VCaP (cell line): ENCODE measurements around the gene HMCN1.

Experiments
- H3K27ac ChIP-seq: fragments of 450-650 bp; 2 replicates; pipeline ENCODE4 v1.5.1; 2017
- TF ChIP-seq, protein P1 (sequence below): fragments of 450-650 bp; conservative IDR thresholded peaks from 2 replicates; pipeline ENCODE4 v1.5.1; 2017; ENCODE audit warnings: mild to moderate bottlenecking, moderate library complexity

HMCN1 gene

DNA sequence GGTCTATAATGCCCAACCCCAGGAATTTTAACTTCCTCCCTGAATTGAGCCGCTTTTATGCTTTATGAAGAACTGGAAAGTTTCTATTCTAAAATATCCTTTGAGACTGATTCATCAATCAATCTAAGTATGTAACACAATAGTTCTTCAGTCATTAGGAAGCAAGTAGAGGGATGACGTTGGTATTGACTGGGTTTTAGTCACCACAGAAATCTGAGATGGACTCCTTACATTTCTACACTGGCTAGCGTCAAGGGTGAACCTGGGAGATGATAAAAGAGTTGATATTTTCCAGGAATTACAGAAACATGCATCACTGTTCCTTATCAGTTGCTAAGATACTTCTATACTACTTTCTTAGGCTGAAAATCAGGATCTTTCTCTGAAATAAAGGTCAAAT is 308.0 kb downstream of the HMCN1 start:
- TF ChIP-seq, protein P1, sequence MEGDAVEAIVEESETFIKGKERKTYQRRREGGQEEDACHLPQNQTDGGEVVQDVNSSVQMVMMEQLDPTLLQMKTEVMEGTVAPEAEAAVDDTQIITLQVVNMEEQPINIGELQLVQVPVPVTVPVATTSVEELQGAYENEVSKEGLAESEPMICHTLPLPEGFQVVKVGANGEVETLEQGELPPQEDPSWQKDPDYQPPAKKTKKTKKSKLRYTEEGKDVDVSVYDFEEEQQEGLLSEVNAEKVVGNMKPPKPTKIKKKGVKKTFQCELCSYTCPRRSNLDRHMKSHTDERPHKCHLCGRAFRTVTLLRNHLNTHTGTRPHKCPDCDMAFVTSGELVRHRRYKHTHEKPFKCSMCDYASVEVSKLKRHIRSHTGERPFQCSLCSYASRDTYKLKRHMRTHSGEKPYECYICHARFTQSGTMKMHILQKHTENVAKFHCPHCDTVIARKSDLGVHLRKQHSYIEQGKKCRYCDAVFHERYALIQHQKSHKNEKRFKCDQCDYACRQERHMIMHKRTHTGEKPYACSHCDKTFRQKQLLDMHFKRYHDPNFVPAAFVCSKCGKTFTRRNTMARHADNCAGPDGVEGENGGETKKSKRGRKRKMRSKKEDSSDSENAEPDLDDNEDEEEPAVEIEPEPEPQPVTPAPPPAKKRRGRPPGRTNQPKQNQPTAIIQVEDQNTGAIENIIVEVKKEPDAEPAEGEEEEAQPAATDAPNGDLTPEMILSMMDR = no peak
- H3K27ac ChIP-seq = no peak overlapping the region

DNA sequence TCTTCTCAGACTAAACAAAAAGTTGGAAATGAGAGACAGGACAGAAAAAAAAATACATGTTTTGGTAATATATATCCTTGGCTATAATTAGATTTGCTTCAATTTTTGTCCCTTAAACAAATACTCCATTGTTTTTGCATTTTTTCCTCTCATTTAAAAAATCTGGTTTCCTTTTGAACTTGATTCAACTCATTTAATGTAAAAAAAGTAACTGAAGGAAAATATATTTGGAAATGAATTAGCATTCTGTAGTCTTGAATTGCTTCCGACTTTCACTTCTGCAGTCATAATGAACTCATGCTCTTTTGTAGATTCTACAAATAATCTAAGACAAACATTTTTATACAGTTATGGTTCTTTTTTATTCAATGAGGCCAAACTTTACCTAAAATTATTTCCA is 309.1 kb downstream of the HMCN1 start:
- H3K27ac ChIP-seq = no peak overlapping the region

DNA sequence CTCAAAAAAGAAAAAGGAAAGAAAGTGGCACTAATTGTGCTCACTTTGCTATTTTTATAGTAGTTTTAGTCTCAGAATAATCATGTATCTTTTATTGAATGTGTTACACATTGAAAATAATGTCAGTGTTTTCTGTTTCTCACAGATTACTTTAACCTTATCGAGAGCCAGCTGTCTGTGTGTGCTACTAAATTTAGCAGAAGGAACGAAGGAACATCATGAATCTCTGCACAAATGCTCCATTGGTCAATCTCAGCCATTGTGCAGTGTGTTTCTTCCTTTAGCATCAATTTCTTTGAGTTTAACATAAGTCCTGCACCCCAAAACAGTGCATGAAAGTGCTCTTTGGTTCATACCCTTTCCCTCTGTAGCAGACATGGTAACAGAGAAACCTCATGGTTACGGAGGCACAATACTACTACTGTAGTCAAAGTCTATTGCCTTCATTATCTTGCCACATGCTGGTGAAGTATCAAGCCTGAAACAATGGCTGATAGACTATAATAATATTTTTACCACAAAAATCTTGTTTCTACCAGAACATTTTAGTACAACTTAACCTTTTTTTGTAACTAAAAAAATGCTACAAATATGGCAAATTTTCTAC is 310.0 kb downstream of the HMCN1 start:
- H3K27ac ChIP-seq = no peak overlapping the region
- TF ChIP-seq, protein P1 = no peak

More for the DNA sequence above, 309.1 kb downstream of the HMCN1 start:
- TF ChIP-seq, protein P1 = no peak

DNA sequence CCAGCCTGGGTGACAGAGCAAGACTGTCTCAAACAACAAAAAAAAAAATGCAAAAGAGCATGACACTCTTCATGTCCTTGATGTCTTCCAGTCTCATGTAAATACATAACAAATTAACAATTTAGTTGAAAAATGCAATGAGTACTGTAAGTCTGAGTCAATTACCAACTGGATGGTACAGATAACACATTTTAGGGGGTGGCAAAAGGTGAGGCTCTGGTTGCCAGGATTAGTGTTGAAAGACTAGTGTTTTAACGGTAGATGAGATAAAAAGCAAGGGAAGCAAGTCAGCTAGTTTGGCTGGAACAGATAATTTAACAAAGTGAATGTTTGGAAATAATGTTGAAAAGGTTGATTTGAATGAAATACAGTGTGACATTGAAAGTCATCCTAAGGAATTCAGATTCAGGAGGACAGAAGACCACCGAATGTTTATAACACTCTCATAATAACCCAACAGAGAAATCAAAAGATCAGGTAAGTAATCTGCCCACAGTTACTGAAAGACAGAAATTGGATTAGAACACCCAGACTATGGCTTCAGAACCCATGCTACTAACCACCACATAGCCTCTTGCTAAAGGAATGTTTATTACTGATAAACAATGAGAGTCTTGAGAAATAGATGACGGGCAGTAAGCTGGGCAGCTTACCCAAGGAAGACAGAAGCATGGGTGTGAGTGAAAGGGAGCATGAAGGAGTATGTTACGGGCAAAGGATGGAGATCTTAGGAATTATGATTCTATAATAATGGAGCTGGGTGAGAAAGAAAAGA is 312.4 kb downstream of the HMCN1 start:
- TF ChIP-seq, protein P1 = no peak
- no peak overlapping the region for H3K27ac ChIP-seq

DNA sequence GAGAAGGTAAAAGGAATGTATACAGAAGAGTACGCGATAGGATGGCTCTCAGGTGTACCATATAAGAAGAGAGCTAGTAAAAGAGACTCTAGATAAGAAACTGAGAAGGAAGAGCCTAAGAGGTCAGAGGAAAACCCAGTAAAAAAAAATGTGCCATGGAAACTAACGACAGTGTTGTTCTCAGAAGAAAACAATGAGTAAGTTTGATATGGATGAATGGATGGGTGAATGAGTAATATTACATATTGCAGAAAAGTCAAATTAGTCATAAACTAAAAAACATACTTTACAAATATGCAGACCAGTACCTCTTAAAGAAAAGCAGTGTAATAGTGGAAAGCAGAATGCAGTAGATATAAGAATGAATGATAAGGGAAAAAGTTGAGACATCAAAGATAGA is 316.2 kb downstream of the HMCN1 start:
- no peak overlapping the region for H3K27ac ChIP-seq
- TF ChIP-seq, protein P1 = no peak

DNA sequence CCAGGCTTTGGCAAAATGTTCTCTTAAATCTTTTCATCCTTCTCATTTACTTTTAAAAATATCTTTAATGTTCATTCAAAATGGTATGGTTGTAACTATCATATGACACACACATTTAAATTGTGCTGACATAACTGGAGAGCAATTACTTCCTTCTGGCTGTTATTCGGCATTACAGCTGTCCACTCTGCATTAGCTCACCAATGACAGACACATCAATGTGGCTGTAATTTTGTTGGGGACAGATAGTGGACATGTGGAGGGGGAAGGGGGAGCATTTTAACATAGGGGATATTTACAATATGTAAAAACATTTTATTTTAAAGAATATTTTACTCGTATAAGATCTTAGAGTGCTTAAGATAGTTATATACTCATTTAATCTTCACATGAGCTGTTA is 319.8 kb downstream of the HMCN1 start:
- H3K27ac ChIP-seq = no peak overlapping the region
- TF ChIP-seq, protein P1 = no peak

DNA sequence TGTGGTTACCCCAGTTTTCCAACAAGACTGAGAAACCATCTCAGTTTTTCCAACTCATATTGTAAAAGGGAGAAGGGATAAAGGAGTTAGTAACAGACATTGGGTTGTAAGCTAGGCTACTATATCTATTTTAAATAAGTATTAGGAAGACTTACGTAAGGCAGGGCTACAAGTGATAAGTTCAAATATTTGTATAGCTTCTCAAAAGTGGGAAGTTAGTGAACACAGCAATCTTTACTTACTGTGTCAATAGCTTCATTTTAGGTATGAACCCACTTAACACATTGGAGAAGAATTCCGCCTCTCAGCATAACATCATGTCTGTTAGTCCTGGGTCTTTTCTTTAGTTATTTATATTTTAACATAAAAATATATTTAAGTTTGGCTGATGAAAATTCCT is 320.7 kb downstream of the HMCN1 start:
- no peak overlapping the region for H3K27ac ChIP-seq
- TF ChIP-seq, protein P1 = no peak
